A549 treated with dexamethasone at 1 μM for 4 hours (cell line): Measurements from ENCODE around the gene COL4A6. TPM values are rescaled to one million over a fixed set of nuclear protein-coding genes. Genes with fewer than 3 reads are reported as not detected.

ENCODE experiments used
- total RNA-seq: library from RNA; stranded (reverse); fragments of 200-300 nt; extraction: Qiagen RNA extraction; gene quantifications from 5 replicates; pipeline ENCODE4 v1.2.3, GENCODE V29; 2022

COL4A6 gene
- 13.9 to 17.4 TPM (median 16.8 TPM) in 5 replicates for total RNA-seq

DNA sequence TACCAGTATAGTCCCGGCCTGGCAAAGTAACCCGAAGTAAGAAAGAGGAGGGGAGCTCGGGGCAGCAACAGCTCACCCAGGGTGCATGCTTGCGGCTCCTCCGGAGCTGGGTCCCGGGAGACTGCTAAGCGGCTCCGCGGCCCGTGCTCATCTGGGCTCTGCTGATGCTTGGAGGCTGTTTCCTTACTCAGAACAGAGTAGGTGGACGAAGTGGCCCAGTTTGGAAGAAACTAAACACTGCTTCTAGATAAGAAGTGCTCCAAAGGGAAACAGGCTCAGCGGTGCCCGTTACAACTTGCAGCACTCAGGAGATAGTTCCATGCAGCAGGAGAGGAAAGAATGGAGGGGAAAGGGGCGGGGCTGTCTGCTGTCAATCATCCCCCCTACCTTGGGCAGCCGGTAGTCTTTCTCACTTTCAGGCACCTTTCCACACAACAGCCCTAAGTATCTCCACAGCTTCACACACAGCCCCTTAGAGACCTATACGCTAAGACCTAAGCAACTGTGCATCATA lies at the start of gene COL4A6:
TSS of gene COL4A6 (minus strand) at position 313 of the 514 bp plus-strand sequence. CDS start at position 87, 226 bp downstream.

GRCh38 chrX:108439426-108439942 lies 1.3 kb upstream of the COL4A6 start, which contains the start of gene COL4A5:
COL4A5 (plus strand) TSS chrX:108439838; CDS start chrX:108440126, 288 bp downstream.

Other genes starting within 250 kb of the COL4A6 start
- 10.0 to 12.6 TPM (median 11.2 TPM) in 5 replicates for gene COL4A5, start 1.4 kb upstream of the COL4A6 start, total RNA-seq